Inferior parietal cortex (tissue), 1 donor: Measurements from ENCODE around the gene PIGN.

Experiments
- DNase-seq: peaks from one replicate; pipeline ENCODE4 v3.0.0-alpha.2; 2016; ENCODE audit errors: extremely low spot score

The PIGN gene

DNA sequence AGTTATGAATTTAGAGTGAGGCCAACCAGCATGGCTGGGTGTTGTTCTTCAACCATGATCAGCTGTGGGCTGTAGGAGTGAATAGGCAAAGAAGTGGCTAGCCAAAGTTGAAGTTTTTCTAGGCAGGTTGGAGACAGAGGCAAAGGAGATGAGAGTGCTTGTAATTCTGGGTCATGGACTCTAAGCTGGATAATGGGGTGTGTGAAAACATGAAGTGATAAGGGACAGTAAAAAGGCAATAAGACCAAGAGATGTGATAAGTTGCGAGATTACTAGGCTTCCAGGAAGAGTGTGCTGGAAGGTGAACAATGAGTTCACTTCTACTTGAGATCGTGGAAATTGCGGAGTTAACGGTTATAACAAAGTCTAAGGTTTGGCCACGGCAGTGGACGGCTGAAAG is 175.4 kb downstream of the PIGN start:
- DNase-seq = no peak

GRCh38 chr18:62009521-62009920 is 177.3 kb downstream of the PIGN start:
- no peak for DNase-seq

- no peak for DNase-seq
Measured at GRCh38 chr18:62001396-62001795, 185.5 kb downstream of the PIGN start.

DNA sequence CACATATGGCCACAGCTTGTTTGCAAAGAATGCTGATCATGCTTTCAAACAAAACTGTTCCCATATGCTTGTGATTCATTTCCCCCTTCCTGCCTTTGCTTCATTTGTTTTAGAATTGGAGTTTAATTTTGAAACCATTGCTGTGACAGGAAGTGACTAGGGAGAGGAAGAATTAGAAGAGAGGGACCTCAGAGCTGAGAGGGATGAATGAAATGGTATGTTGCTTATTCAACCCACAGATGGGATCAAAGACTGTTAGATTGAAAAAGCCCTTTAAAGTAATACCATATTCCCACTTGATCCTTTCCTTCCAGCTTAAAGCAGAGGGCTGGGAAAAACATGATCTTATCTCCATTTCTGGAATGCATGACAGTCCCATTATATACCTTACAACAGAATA is 187.9 kb downstream of the PIGN start:
- no peak for DNase-seq

- DNase-seq = no peak
Measured at GRCh38 chr18:61998335-61998734, 188.5 kb downstream of the PIGN start.

DNA sequence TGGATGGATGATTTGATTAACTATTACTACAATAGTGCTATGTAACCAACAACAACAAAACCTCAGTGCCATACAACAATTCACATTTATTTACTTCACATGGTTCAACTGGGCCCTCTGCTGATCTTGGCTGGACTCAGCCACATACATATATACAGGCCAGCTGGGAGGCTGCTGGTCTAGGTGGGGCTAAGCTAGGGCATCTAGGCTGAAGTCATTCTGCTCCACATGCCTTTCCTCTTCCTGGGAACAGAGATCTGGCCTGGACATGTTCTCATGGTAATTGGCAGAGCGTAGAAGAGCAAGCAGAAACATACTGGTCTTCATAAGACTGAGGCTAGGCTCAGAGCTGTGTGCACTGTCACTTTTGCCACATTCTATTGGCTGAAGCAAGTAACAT is 191.2 kb downstream of the PIGN start:
- no peak for DNase-seq

- no peak for DNase-seq
Measured at GRCh38 chr18:61993831-61994230, 193.0 kb downstream of the PIGN start.

DNA sequence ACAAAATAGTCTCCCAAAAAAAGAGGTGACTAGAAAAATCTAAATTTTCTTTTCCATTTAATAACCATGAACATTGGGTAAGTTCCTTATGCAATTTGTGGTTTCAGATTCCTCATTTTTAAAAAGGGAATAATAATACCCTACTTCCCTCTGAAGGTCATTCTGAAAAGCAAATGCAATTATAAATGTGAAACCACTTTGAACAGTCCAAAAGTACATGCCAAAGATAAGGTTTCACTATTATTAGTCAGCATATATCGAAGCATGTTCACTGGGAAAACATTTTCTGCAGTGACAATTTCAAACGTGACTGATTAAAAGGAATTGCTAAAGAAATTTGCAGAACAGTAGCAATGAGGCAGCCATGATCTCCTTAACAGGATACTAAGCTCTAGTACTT is 193.9 kb downstream of the PIGN start:
- DNase-seq = no peak

DNA sequence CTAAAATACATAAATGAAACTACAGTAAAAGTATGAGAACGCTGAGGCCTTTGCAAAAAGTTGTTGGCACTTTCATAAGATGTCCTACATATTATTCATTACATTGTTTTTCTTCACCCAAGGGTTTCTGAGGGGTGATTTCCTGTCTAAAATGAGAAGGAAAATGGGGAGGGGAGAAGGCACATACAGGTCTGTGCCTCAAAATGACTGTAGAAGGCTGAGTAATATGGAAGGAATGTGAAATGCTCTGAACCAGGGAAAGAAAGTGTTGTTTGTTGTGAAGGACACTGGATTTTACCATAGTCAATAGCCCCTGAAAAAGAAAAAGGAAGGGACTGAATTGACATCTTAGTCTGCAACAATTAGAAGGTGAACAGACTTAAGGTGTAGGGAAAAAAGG is 194.6 kb downstream of the PIGN start:
- no peak for DNase-seq

- no peak for DNase-seq
Measured at GRCh38 chr18:61991836-61992235, 195.0 kb downstream of the PIGN start.

DNA sequence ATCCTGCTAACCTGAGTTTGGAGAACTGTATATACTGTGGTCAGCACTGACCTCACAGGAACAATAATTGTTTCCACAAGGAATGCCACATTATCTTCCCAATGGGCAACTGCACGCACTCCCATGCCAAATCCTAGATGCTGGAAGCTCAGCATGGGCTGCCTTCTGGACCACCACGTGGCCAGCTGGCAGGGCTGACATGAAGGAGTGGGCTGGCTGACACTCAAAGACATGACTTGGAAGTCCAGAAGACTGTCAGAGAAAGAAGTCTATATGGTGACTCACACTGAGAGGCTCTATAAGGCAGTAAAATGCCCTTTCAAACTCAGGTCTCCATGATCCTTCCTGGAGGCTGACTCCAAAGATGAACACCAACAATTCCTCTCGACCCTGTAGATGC is 195.7 kb downstream of the PIGN start:
- no peak for DNase-seq
